ENCODE results near the gene YIPF3. TPM values are rescaled to one million over a fixed set of nuclear protein-coding genes. Genes with fewer than 3 reads are reported as not detected.

The YIPF3 gene
- total RNA-seq, 1 experiment from 2014 or later: 81.3 TPM

GRCh38 chr6:43477235-43478007 is 39.3 kb downstream of the YIPF3 start, which contains the start of gene TJAP1 (continued):
- TF ChIP-seq E2F1 (CRISPR knock-in tag; IDR thresholded peaks at IDR 0.05) (no peak), TCF7 (CRISPR knock-in tag; IDR thresholded peaks at IDR 0.05; ENCODE audit: low read depth) (no peak), PREB (CRISPR knock-in tag; IDR thresholded peaks at IDR 0.05; ENCODE audit: borderline replicate concordance) (no peak), ZNF671 (CRISPR knock-in tag; IDR thresholded peaks at IDR 0.05) (no peak), GABPB1 (CRISPR knock-in tag; IDR thresholded peaks at IDR 0.05) (peak; percentile 60; the same call in 1 of the 2 replicates), MAX (CRISPR knock-in tag; IDR thresholded peaks at IDR 0.05) (peak; percentile 39; the same call in 1 of the 2 replicates), CTCF (IDR thresholded peaks at IDR 0.05) (no peak), ZNF138 (CRISPR knock-in tag; conservative IDR thresholded peaks at IDR 0.05) (no peak), ARID4B (CRISPR knock-in tag; IDR thresholded peaks at IDR 0.05; ENCODE audit: borderline replicate concordance) (no peak), ATF1 (CRISPR knock-in tag; IDR thresholded peaks at IDR 0.05) (no peak), ZNF121 (CRISPR knock-in tag; IDR thresholded peaks at IDR 0.05) (no peak), ZNF219 (CRISPR knock-in tag; IDR thresholded peaks at IDR 0.05; ENCODE audit: borderline replicate concordance) (no peak), CREB1 (CRISPR knock-in tag; IDR thresholded peaks at IDR 0.05) (no peak), CDX4 (CRISPR knock-in tag; IDR thresholded peaks at IDR 0.05; ENCODE audit: borderline replicate concordance) (no peak), HMGA2 (CRISPR knock-in tag; IDR thresholded peaks at IDR 0.05) (no peak), FOXJ3 (CRISPR knock-in tag; IDR thresholded peaks at IDR 0.05; ENCODE audit: borderline replicate concordance) (no peak), ETV6 (CRISPR knock-in tag; IDR thresholded peaks at IDR 0.05) (0 out of 2 replicates have a peak, but pooled peaks have one; percentile 63), FOXK1 (CRISPR knock-in tag; IDR thresholded peaks at IDR 0.05) (peak; percentile 70; the same call in 1 of the 2 replicates), NR2C2 (CRISPR knock-in tag; IDR thresholded peaks at IDR 0.05) (no peak), KAT7 (CRISPR knock-in tag; IDR thresholded peaks at IDR 0.05; ENCODE audit: borderline replicate concordance) (no peak), ZNF423 (CRISPR knock-in tag; IDR thresholded peaks at IDR 0.05) (no peak), USF2 (CRISPR knock-in tag; IDR thresholded peaks at IDR 0.05) (0 out of 2 replicates have a peak, but pooled peaks have one; percentile 32)
- TF ChIP-seq, protein P1, sequence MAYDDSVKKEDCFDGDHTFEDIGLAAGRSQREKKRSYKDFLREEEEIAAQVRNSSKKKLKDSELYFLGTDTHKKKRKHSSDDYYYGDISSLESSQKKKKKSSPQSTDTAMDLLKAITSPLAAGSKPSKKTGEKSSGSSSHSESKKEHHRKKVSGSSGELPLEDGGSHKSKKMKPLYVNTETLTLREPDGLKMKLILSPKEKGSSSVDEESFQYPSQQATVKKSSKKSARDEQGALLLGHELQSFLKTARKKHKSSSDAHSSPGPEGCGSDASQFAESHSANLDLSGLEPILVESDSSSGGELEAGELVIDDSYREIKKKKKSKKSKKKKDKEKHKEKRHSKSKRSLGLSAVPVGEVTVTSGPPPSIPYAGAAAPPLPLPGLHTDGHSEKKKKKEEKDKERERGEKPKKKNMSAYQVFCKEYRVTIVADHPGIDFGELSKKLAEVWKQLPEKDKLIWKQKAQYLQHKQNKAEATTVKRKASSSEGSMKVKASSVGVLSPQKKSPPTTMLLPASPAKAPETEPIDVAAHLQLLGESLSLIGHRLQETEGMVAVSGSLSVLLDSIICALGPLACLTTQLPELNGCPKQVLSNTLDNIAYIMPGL (CRISPR knock-in tag; IDR thresholded peaks at IDR 0.05): no peak
- TF ChIP-seq, protein P2, sequence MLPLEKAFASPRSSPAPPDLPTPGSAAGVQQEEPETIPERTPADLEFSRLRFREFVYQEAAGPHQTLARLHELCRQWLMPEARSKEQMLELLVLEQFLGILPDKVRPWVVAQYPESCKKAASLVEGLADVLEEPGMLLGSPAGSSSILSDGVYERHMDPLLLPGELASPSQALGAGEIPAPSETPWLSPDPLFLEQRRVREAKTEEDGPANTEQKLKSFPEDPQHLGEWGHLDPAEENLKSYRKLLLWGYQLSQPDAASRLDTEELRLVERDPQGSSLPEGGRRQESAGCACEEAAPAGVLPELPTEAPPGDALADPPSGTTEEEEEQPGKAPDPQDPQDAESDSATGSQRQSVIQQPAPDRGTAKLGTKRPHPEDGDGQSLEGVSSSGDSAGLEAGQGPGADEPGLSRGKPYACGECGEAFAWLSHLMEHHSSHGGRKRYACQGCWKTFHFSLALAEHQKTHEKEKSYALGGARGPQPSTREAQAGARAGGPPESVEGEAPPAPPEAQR (CRISPR knock-in tag; IDR thresholded peaks at IDR 0.05): no peak

All from WTC11 (cell line).